AG09319 (cell line): ENCODE results near the gene HOXA6.

ENCODE experiments used
- DNase-seq: peaks from one replicate; pipeline ENCODE4 v3.0.0-alpha.2; 2010; ENCODE audit warnings: low read depth; ENCODE audit errors: extremely low read depth
- CTCF ChIP-seq: IDR thresholded peaks from 2 replicates; pipeline ENCODE4 v1.5.1; 2011; ENCODE audit warnings: low read depth, mild to moderate bottlenecking, inconsistent platforms, low read length, moderate library complexity

Gene HOXA6

GRCh38 chr7:27111042-27111750 is 36.4 kb downstream of the HOXA6 start:
- no peak for TF ChIP-seq CTCF
- no peak for DNase-seq

GRCh38 chr7:27110186-27111031 is 37.2 kb downstream of the HOXA6 start:
- TF ChIP-seq CTCF: no peak
- DNase-seq: no peak

GRCh38 chr7:27109466-27110185 is 37.9 kb downstream of the HOXA6 start:
- DNase-seq: no peak
- no peak for TF ChIP-seq CTCF

- no peak for DNase-seq
- no peak for TF ChIP-seq CTCF
Measured at GRCh38 chr7:27108390-27109127, 39.0 kb downstream of the HOXA6 start.

GRCh38 chr7:27107391-27108381 is 39.9 kb downstream of the HOXA6 start:
- no peak for TF ChIP-seq CTCF
- DNase-seq: no peak

GRCh38 chr7:27106901-27107240 is 40.7 kb downstream of the HOXA6 start:
- no peak for TF ChIP-seq CTCF
- DNase-seq: no peak
